Osteoblast (primary cell): ENCODE results near the gene RNF187. TPM values are rescaled to one million over a fixed set of nuclear protein-coding genes. Genes with fewer than 3 reads are reported as not detected.

ENCODE experiments used
- DNase-seq: peaks from one replicate; pipeline ENCODE4 v3.0.0; 2011; ENCODE audit warnings: low spot score, mixed read lengths; ENCODE audit not compliant: insufficient read length; ENCODE audit errors: missing footprints
- H2AFZ ChIP-seq: 2 replicates; pipeline ENCODE4 v1.6.0; 2011; ENCODE audit warnings: mild to moderate bottlenecking, low read length
- H3K27ac ChIP-seq: 2 replicates; pipeline ENCODE4 v1.5.1; 2011; ENCODE audit warnings: mild to moderate bottlenecking, low read depth, low read length, moderate library complexity
- H3K27me3 ChIP-seq: 2 replicates; pipeline ENCODE4 v1.6.0; 2012; ENCODE audit warnings: mild to moderate bottlenecking, control low read depth, inconsistent platforms, low read length, moderate library complexity; ENCODE audit not compliant: insufficient read depth
- H3K36me3 ChIP-seq: 2 replicates; pipeline ENCODE4 v1.5.1; 2011; ENCODE audit warnings: mild to moderate bottlenecking, low read length, control low read depth, moderate library complexity; ENCODE audit not compliant: insufficient read depth
- H3K4me1 ChIP-seq: 2 replicates; pipeline ENCODE4 v1.5.1; 2011; ENCODE audit warnings: mild to moderate bottlenecking, low read length, control low read depth, moderate library complexity; ENCODE audit not compliant: insufficient read depth
- H3K4me2 ChIP-seq: 2 replicates; pipeline ENCODE4 v1.6.0; 2011; ENCODE audit warnings: mild to moderate bottlenecking, low read length; ENCODE audit not compliant: insufficient read depth
- H3K4me3 ChIP-seq: fragments of 200-600 bp; sonication (generic); 3 replicates; pipeline ENCODE4 v1.5.1; 2012; ENCODE audit warnings: mild to moderate bottlenecking, low read length, inconsistent platforms; ENCODE audit not compliant: insufficient read depth
- H3K79me2 ChIP-seq: 2 replicates; pipeline ENCODE4 v1.6.0; 2012; ENCODE audit warnings: mild to moderate bottlenecking, low read length, control low read depth, inconsistent platforms; ENCODE audit not compliant: insufficient read depth
- H3K9me3 ChIP-seq: 2 replicates; pipeline ENCODE4 v1.5.1; 2011; ENCODE audit warnings: low read depth, low read length, control low read depth
- H4K20me1 ChIP-seq: 2 replicates; pipeline ENCODE4 v1.6.0; 2012; ENCODE audit warnings: mild to moderate bottlenecking, low read length, control low read depth; ENCODE audit not compliant: insufficient read depth
- CTCF ChIP-seq: IDR thresholded peaks from 2 replicates; pipeline ENCODE4 v1.5.1; 2011; ENCODE audit warnings: mild to moderate bottlenecking, low read depth, low read length, moderate library complexity; ENCODE audit errors: extremely low read depth
- total RNA-seq: library from RNA; depleted of rRNA; stranded (reverse); fragments of >200 nt; gene quantifications from 2 replicates; pipeline ENCODE4 v1.2.3, GENCODE V29; 2012

Gene RNF187
- total RNA-seq, 1 donor: 52.5 TPM

GRCh38 chr1:228457017-228457395 lies 30.2 kb upstream of the RNF187 start:
- TF ChIP-seq CTCF: no peak

GRCh38 chr1:228457396-228458176 lies 29.6 kb upstream of the RNF187 start:
- no peaks in the 10 kb centered on the region for H4K20me1 ChIP-seq
- no peak for TF ChIP-seq CTCF
- peaks cover 4% of the 10 kb centered on the region for H3K4me1 ChIP-seq
- H3K9me3 ChIP-seq: no peaks in the 10 kb centered on the region
- H3K4me2 ChIP-seq: peak overlapping the region; percentile 92
- DNase-seq: peak; percentile 99
- H3K79me2 ChIP-seq: peaks cover 5% of the 10 kb centered on the region
- peak overlapping the region; percentile 91 for H2AFZ ChIP-seq
- H3K27ac ChIP-seq: peak overlapping the region; percentile 61
- H3K27me3 ChIP-seq: peaks cover 18% of the 10 kb centered on the region
- peak overlapping the region; percentile 83 for H3K4me3 ChIP-seq
- no peaks in the 10 kb centered on the region for H3K36me3 ChIP-seq

More at GRCh38 chr1:228457017-228457395, 30.2 kb upstream of the RNF187 start:
- Histone ChIP-seq H4K20me1 (no peaks in the 10 kb centered on the region), H3K9me3 (no peaks in the 10 kb centered on the region), H3K4me2 (peak overlapping the region; percentile 92), H3K4me3 (peak overlapping the region; percentile 83), H3K4me1 (peaks cover 4% of the 10 kb centered on the region), H3K27me3 (peaks cover 13% of the 10 kb centered on the region), H3K79me2 (peaks cover 5% of the 10 kb centered on the region), H3K27ac (peak overlapping the region; percentile 61), H2AFZ (peak overlapping the region; percentile 91), H3K36me3 (no peaks in the 10 kb centered on the region)
- DNase-seq: no peak

GRCh38 chr1:228459091-228459993 lies 27.8 kb upstream of the RNF187 start:
- TF ChIP-seq CTCF: peak; percentile 54
- Histone ChIP-seq H2AFZ (peak overlapping the region; percentile 17), H3K9me3 (no peaks in the 10 kb centered on the region), H3K79me2 (peaks cover 5% of the 10 kb centered on the region), H4K20me1 (no peaks in the 10 kb centered on the region), H3K4me3 (peak overlapping the region; percentile 83), H3K36me3 (no peaks in the 10 kb centered on the region), H3K4me2 (peak overlapping the region; percentile 92), H3K27me3 (peaks cover 35% of the 10 kb centered on the region), H3K27ac (no peak overlapping the region), H3K4me1 (peaks cover 4% of the 10 kb centered on the region)
- DNase-seq: peak; percentile 92

GRCh38 chr1:228460821-228461220 lies 26.4 kb upstream of the RNF187 start:
- no peaks in the 10 kb centered on the region for H4K20me1 ChIP-seq
- DNase-seq: no peak
- H3K36me3 ChIP-seq: no peaks in the 10 kb centered on the region
- H3K27ac ChIP-seq: no peak overlapping the region
- no peak overlapping the region for H3K4me3 ChIP-seq
- H3K9me3 ChIP-seq: no peaks in the 10 kb centered on the region
- H3K4me2 ChIP-seq: no peak overlapping the region
- peaks cover 5% of the 10 kb centered on the region for H3K79me2 ChIP-seq
- peaks cover 49% of the 10 kb centered on the region for H3K27me3 ChIP-seq
- no peak for TF ChIP-seq CTCF
- H2AFZ ChIP-seq: no peak overlapping the region
- H3K4me1 ChIP-seq: peaks cover 8% of the 10 kb centered on the region
